ENCODE measurements around the gene MTERF2. TPM values are rescaled to one million over a fixed set of nuclear protein-coding genes. Genes with fewer than 3 reads are reported as not detected.
A peak's percentile ranks its signal among the peaks of the same experiment; 100 is the strongest.

Gene MTERF2
- total and polyA plus RNA-seq, 2 experiments from 2014 or later, result 16.7 to 20.6 TPM

DNA sequence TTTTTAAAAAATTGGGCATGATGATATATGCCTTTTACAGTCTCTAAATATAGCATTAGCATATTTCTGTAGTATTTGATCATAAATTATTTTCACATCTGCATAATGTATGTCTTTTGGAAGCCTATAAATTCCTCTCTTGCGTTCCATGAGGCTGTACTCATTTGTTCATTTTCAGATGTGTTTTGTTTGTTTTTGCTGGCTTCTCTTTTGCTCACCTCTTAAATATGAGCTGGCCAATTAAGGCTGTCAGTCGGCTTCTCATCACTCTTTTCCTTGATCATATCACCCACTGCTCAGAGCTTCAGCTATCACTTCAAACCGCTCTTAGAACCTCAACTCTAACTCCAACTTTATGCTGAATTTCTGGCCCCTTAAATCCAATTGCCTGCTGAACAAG lies 24.7 kb downstream of the MTERF2 start:
- no peaks in the 10 kb centered on the region for H3K9me3 ChIP-seq (ENCODE audit: low read depth)
- peaks cover 100% of the 10 kb centered on the region for H3K79me2 ChIP-seq
- 87% methylated on average over 3 of the region's 3 CpGs for WGBS (ENCODE audit: low lambda C conversion rate, missing lambda C conversion rate)
- peaks cover 12% of the 10 kb centered on the region for H3K4me1 ChIP-seq (ENCODE audit: insufficient read depth)
- peaks cover 96% of the 10 kb centered on the region for H4K20me1 ChIP-seq (ENCODE audit: insufficient read depth, poor library complexity, severe bottlenecking)
- no peak overlapping the region for H2AFZ ChIP-seq
- no peaks in the 10 kb centered on the region for H3K9me2 ChIP-seq (replicated peaks; ENCODE audit: insufficient read depth)
- H3K36me3 ChIP-seq (replicated peaks; ENCODE audit: insufficient read depth, low read depth), result no peaks in the 10 kb centered on the region
- no peaks in the 10 kb centered on the region for H3K27me3 ChIP-seq
- no peak for DNase-seq (ENCODE audit: low spot score)
- H3K4me3 ChIP-seq, result no peak overlapping the region
- no peak overlapping the region for H3K4me2 ChIP-seq
- TF ChIP-seq, protein P1, sequence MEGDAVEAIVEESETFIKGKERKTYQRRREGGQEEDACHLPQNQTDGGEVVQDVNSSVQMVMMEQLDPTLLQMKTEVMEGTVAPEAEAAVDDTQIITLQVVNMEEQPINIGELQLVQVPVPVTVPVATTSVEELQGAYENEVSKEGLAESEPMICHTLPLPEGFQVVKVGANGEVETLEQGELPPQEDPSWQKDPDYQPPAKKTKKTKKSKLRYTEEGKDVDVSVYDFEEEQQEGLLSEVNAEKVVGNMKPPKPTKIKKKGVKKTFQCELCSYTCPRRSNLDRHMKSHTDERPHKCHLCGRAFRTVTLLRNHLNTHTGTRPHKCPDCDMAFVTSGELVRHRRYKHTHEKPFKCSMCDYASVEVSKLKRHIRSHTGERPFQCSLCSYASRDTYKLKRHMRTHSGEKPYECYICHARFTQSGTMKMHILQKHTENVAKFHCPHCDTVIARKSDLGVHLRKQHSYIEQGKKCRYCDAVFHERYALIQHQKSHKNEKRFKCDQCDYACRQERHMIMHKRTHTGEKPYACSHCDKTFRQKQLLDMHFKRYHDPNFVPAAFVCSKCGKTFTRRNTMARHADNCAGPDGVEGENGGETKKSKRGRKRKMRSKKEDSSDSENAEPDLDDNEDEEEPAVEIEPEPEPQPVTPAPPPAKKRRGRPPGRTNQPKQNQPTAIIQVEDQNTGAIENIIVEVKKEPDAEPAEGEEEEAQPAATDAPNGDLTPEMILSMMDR (IDR thresholded peaks at IDR 0.05; ENCODE audit: poor library complexity), result no peak
- TF ChIP-seq EZH2phosphoT487 (IDR thresholded peaks at IDR 0.05; ENCODE audit: low read depth, severe bottlenecking, unreplicated experiment) (no peak), EZH2 (IDR thresholded peaks at IDR 0.05; ENCODE audit: borderline replicate concordance) (no peak)
- H3K27ac ChIP-seq, result no peak overlapping the region

DNA sequence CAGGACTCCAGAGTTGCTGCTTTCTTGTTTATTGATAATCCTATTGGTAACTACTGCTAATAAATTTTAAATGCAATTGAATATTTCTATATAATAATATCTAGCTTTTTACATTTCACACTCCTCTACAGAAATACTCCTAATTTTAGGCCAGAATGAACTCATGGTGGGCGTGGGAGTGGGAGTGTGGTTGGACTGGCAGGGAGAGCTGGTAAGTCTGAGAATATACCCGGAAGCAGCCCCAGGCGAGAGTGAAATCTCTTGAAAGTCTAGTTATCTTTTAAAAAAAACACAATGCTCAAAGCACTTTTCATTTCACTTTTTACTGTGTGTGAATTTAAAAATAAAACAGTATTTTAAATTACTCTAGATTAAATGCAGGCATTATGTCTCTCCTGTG lies 26.5 kb downstream of the MTERF2 start:
- H3K79me2 ChIP-seq, result peaks cover 92% of the 10 kb centered on the region
- DNase-seq (ENCODE audit: low spot score), result no peak
- H2AFZ ChIP-seq, result no peak overlapping the region
- H4K20me1 ChIP-seq (ENCODE audit: insufficient read depth, poor library complexity, severe bottlenecking), result peaks cover 83% of the 10 kb centered on the region
- H3K4me3 ChIP-seq, result no peak overlapping the region
- H3K36me3 ChIP-seq (replicated peaks; ENCODE audit: insufficient read depth, low read depth), result no peaks in the 10 kb centered on the region
- no peak overlapping the region for H3K4me2 ChIP-seq
- 88% methylated on average over 3 of the region's 3 CpGs for WGBS (ENCODE audit: low lambda C conversion rate, missing lambda C conversion rate)
- H3K4me1 ChIP-seq (ENCODE audit: insufficient read depth), result peaks cover 12% of the 10 kb centered on the region
- H3K9me3 ChIP-seq (ENCODE audit: low read depth), result no peaks in the 10 kb centered on the region
- TF ChIP-seq, protein P1 (IDR thresholded peaks at IDR 0.05; ENCODE audit: poor library complexity), result no peak
- no peak for TF ChIP-seq EZH2 (IDR thresholded peaks at IDR 0.05; ENCODE audit: borderline replicate concordance)
- no peak for TF ChIP-seq EZH2phosphoT487 (IDR thresholded peaks at IDR 0.05; ENCODE audit: low read depth, severe bottlenecking, unreplicated experiment)
- no peak overlapping the region for H3K27ac ChIP-seq
- H3K9me2 ChIP-seq (replicated peaks; ENCODE audit: insufficient read depth), result no peaks in the 10 kb centered on the region
- no peaks in the 10 kb centered on the region for H3K27me3 ChIP-seq

DNA sequence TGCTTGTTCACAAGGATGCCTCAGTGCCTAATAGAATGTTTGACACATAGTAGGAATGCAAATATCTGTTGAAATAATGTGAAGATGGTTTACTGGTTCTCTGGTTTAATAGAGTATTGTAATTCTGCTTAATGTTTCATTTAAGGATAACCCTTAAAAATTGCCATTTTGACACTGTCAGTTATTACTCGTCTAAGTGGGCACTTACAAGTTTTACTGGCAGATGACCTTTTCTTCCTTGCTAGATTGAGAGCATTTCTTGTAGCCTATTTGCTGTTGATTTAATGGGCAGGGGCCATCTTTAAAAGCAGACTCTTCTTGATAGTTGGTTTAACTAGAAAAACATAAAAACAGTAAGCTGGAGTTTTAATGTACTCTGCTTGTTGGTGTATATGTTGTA lies 29.4 kb downstream of the MTERF2 start:
- H3K4me1 ChIP-seq (ENCODE audit: insufficient read depth), result peaks cover 20% of the 10 kb centered on the region
- TF ChIP-seq, protein P1 (IDR thresholded peaks at IDR 0.05; ENCODE audit: poor library complexity), result no peak
- TF ChIP-seq EZH2phosphoT487 (IDR thresholded peaks at IDR 0.05; ENCODE audit: low read depth, severe bottlenecking, unreplicated experiment), result no peak
- TF ChIP-seq EZH2 (IDR thresholded peaks at IDR 0.05; ENCODE audit: borderline replicate concordance), result no peak
- H3K36me3 ChIP-seq (replicated peaks; ENCODE audit: insufficient read depth, low read depth), result no peaks in the 10 kb centered on the region
- no peak overlapping the region for H2AFZ ChIP-seq
- peak overlapping the region; percentile 92 for H3K4me3 ChIP-seq
- no peaks in the 10 kb centered on the region for H3K27me3 ChIP-seq
- 13% methylated on average over 1 of the region's 1 CpG for WGBS (ENCODE audit: low lambda C conversion rate, missing lambda C conversion rate)
- H4K20me1 ChIP-seq (ENCODE audit: insufficient read depth, poor library complexity, severe bottlenecking), result peaks cover 54% of the 10 kb centered on the region
- H3K27ac ChIP-seq, result peak overlapping the region; percentile 99
- no peaks in the 10 kb centered on the region for H3K9me2 ChIP-seq (replicated peaks; ENCODE audit: insufficient read depth)
- DNase-seq (ENCODE audit: low spot score), result no peak
- peak overlapping the region; percentile 85 for H3K4me2 ChIP-seq
- no peaks in the 10 kb centered on the region for H3K9me3 ChIP-seq (ENCODE audit: low read depth)
- H3K79me2 ChIP-seq, result peaks cover 63% of the 10 kb centered on the region
